A172 (cell line): ENCODE data around the gene KAT7. TPM values are rescaled to one million over a fixed set of nuclear protein-coding genes. Genes with fewer than 3 reads are reported as not detected.

Source experiments
- DNase-seq: peaks from one replicate; pipeline ENCODE4 v3.0.0-alpha.2; 2015; ENCODE audit warnings: low spot score
- total RNA-seq: library from RNA; depleted of rRNA; stranded (reverse); fragments of >200 nt; shearing (Covaris generic); gene quantifications from 2 replicates; pipeline ENCODE4 v1.2.3, GENCODE V29; 2014

The KAT7 gene
- total RNA-seq, 1 experiment from 2014 or later: 30.3 TPM

- no peak for DNase-seq
Measured at GRCh38 chr17:49760932-49761558, 27.4 kb upstream of the KAT7 start.

DNA sequence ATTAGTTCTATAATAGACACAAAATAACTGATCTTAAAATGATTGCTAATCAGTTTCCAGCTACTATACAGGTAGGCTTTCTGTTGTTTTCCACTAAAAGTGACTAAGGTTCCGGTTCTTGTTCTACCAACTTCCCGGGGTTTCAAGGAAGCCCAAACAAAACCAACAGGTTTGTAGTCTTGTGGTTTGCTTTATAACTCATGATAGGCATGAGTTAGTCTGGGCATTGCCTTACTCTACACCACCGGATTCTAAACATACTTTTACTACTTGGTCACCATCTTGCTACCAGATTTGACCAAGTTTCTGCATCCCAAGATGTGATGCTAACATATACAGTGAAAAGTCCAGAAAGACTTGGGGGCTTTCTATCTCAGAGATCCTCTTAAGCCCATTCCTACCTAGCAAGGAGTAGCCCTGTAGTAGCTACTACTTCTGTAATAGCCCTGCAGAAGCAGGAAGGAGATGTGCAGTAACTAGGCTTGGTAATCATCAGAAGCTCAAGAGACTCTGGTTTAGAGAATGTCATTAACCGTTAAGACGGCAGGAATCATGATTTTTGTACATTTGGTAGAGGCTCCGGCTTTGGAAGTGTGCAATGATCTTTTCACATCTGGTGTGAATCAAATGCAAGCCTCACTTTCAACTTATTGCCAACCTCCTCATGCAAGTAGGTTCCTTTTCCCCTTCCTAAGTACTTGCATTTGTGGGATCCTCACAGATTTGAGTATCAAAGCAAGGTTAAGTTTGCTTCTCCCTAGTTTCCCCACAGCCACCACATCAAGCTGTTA is 26.1 kb upstream of the KAT7 start:
- DNase-seq: no peak

DNA sequence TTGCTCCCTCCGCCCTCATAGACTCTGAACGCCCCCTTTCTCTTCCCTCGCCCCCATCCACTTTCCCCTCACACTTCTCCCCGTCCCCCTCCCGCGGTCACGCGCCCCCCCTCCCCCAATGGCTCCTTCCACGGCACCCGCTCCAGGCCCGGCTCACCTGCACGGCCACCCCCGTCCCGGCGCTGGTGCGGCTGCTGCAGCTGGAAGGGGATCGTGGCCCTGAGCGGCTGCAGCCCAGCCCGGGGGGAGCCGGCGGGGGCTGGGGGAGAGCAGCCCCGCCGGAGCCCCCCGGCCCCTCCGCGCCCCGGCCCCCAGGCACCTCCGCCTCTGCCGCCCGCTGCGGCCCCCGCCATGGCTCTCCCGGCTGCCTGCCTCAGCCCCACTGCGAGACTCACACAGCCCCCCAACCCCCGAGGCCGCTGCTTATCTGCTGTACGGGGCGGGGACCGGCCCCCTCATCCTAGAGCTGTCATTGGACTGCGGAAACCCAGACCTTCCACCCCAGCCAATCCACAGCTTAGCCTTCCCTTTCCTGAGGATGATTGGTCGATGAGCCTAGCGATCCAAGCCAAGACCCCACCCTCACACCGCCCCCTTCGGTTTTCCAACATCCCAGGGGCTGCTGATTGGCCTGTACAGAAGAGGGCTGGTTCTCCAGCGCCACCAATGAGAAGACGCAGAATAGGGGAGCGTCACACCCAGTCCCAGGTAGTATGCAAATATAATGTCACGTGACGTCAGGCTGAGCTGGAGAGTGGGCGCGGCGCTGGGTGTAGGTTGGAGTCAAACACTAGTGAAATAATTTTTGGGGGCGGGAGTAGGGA is 24.5 kb upstream of the KAT7 start, which contains the start of gene FAM117A:
Gene FAM117A, minus strand, starts transcription at position 397 of the 824 bp plus-strand sequence. Its CDS starts 44 bp downstream, at position 353.
- peak; percentile 99 for DNase-seq

DNA sequence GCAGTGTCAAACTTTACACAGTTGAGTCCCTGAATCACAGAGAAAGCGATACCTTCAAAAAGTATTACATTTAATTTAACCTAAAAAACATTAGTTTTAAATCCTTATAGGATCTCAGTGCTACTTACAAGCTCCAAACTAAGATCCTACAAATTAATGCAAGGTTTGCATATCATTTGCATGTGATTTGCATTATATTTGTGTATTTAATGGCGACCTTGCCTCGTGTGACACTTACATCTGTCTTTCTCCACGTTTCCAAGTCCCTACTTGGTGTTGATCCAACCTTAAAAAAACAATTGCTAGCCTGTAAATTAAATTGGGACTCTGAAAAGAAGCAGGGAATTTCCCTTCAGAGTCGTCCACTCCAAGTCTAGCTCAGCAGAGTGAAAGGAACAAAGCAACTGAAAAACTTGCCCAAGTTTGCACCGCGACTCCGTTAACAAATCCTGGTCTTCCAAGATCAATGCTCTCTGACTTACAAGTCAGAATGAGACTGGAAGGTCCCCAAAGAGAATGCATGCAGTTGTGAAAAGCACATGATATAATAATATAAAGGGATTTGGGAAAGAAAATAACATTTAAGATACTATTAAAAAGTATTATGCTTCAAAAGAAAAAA is 23.8 kb upstream of the KAT7 start:
- no peak for DNase-seq

DNA sequence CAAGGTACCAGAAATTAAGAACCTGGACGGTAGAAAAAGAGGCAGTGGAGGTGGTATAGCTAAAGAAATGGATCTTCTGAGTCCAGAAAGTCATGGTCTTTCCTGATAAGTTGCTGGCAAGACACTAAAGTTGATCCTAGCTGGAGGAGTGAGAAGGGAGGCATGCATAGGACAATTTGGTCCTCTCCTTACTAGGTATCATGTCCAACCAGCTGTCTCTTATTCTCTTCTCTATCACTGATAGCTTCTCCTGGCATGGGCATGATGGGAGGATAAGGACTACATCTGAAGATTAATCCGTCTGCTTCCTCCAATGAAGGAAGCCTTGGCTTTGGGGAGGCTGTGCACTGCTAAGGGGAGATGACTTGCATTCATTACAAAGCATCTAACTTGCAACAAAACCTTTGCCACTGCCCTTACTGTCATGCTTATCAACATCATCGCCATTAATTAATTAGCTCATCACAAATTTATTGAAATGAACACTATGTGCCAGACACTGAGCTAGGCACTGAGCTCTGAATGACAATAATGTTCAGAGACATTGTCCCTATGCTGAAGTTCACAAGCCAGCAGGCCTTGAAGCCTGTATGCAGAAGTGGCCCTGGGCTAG is 21.5 kb upstream of the KAT7 start:
- no peak for DNase-seq

DNA sequence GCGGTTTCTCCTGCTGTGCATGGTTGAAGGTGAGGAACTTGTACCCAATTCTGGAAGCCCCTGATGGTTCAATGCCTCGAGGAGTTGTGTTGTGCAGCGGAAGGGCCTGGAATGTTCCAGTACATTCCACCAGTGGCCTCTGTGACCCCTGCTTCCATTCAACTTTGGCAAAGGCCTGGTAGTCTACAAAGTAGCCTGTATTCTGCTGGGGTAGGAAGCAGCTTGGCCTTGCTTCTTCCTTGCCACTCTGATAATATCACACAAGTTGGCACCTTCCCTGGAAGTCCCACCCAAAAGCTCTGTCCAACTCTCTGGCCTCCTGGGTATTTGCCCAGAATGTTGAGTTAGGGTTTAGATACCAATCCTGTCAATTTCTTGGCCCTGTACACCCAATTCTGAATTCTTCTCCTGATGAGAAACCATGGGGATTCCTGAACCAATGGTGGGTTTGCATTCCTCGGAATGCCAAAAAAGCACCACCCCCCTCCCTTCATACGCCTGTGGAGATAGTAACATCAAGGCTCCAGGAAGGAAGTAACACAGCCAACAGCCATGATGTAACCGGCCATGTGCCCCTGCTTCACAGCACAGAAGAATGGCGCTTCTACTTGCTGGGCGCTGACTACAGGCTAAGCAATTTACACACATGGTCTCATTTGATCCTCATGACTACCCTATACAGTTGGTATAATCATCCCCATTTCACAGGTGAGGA is 12.8 kb upstream of the KAT7 start:
- DNase-seq: no peak

DNA sequence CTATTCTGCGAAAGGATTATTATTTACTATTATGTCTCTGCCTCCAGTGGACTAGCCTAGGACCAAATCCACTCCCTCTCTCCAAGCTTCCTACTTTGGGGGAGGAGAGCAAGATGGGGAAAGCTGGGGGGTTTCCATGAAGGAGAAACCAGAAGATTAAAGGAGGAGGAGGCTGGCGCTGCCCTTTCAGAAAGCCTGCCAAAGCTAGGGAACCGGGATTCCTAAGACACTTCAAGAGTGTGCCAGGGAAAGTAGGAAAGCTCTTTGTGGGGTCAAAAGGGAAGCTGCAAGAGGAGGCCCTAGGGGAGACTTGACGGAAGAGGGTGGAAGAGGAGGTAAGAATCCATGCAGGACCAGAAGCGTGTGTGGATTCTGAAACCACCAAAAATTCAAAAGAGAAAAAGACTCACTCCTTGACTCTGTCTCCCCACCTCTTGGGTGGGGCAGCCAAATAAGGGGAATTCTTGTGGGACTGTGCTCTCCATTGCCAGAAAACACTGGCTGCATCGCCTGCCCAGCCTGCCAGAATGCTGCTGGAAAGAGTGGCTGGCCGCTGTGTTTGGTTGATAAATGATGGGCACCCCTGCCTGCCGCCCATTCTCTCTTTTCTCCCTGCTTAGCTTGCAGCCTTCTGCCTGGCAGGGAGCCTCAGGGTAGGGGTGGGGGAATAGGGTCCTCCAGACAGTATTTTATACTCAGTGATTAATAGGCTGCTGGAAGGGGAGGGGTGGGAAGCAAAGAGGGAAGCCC is 11.8 kb upstream of the KAT7 start:
- DNase-seq: no peak

DNA sequence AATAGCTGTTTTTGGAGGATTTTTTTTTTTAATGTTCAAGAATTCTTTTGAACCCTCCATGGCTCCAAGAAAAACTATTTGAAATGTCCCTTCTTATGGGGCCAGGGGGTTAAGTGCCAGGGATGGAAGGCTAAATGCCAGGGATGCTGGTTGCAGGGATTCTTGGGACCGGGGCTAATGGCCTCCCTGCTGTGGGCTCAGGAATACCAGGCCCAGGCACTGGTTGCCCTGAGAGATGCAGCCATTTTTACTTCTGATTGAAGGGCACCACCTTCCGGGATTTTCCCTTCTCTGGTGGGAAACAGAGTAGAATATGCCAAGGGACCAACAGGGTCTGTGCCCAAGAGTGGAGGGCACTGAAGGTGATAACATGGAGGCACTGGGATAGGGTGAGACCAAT is 10.9 kb upstream of the KAT7 start:
- no peak for DNase-seq

DNA sequence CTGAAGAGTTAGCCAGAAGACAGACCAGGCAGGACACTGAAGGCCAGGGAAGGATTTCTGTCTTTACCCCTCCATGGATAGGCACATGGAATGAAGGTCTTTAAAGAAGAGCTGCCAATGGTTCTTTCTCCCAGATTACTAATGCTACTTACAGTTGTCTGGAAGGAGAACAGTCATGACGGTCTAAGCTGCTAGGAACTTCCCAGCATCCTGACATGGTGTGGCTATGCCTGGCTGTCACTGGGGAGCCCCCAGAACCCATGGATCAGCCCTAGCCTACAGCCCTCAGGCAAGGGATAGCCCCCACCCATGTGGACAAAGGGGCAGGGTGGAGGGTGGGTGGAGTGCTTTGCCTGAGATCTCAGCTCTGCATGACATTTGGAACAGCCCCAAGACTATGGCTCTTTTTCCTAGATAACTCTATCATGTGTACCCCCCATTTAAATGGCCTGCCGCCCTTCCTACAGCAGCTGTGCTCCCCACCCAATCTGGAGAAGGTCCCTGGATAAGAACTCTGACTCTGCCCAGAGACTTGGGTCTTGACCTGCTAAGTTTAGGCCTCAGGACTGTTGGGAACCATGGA is 9.2 kb upstream of the KAT7 start:
- DNase-seq: no peak

GRCh38 chr17:49779739-49780231 is 8.7 kb upstream of the KAT7 start:
- DNase-seq: peak; percentile 59

- no peak for DNase-seq
Measured at GRCh38 chr17:49783071-49783715, 5.3 kb upstream of the KAT7 start.

- no peak for DNase-seq
Measured at GRCh38 chr17:49783791-49784190, 4.7 kb upstream of the KAT7 start.

GRCh38 chr17:49784636-49785035 is 3.8 kb upstream of the KAT7 start:
- no peak for DNase-seq

- peak; percentile 11 for DNase-seq
Measured at GRCh38 chr17:49787884-49788477, 500 bp upstream of the KAT7 start.

- DNase-seq: no peak
Measured at GRCh38 chr17:49789243-49789578, 730 bp downstream of the KAT7 start.

GRCh38 chr17:49793309-49793708 is 4.8 kb downstream of the KAT7 start:
- DNase-seq: no peak

DNA sequence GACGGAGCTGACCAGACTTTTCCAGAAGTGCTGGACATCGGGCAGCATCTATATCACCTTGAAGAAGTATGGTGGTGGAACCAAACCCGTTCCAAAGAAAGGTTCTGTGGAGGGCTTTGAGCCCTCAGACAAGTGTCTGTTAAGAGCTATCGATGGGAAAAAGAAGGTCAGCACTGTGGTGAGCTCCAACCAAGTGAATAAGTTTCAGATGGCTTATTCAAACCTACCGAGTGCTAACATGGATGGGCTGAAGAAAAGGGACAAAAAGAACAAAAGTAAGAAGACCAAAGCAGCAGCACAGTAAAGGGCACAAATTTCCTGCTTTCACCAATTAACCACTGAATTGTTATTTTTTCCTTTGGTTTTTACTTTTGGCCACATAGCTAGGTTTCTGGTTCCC is 6.9 kb downstream of the KAT7 start:
- no peak for DNase-seq

GRCh38 chr17:49798182-49798581 is 9.7 kb downstream of the KAT7 start:
- no peak for DNase-seq

GRCh38 chr17:49798738-49799137 is 10.3 kb downstream of the KAT7 start:
- no peak for DNase-seq
